ENCODE measurements around the gene SUGP1.

DNA sequence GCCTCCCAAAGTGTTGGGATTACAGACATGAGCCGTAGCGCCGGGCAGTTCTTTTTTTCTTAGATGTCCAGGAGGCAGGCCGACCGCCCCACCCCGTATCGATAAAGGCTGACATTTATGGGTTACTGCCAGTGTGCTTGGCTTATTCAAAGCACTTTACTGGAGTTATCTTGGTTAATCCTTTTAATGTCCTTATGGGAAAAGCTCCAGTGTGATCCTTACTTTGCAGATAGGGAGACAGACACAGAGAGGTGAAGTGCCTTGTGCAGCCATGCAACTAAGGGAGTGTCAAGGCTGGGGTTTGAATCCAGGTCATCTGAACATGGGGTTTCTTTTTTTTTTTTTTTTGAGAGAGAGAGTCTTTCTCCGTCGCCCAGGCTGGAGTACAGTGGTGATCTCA is 89.3 kb downstream of the SUGP1 start:
- TF ChIP-seq, protein P1, sequence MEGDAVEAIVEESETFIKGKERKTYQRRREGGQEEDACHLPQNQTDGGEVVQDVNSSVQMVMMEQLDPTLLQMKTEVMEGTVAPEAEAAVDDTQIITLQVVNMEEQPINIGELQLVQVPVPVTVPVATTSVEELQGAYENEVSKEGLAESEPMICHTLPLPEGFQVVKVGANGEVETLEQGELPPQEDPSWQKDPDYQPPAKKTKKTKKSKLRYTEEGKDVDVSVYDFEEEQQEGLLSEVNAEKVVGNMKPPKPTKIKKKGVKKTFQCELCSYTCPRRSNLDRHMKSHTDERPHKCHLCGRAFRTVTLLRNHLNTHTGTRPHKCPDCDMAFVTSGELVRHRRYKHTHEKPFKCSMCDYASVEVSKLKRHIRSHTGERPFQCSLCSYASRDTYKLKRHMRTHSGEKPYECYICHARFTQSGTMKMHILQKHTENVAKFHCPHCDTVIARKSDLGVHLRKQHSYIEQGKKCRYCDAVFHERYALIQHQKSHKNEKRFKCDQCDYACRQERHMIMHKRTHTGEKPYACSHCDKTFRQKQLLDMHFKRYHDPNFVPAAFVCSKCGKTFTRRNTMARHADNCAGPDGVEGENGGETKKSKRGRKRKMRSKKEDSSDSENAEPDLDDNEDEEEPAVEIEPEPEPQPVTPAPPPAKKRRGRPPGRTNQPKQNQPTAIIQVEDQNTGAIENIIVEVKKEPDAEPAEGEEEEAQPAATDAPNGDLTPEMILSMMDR (IDR thresholded peaks at IDR 0.05; ENCODE audit: insufficient read depth, low read depth, low read length): no peak
- no peak for TF ChIP-seq EZH2 (IDR thresholded peaks at IDR 0.05; ENCODE audit: insufficient read depth, low read length)

Data from astrocyte (in vitro differentiated cells and primary cell).